ENCODE measurements around the gene TST. TPM values are rescaled to one million over a fixed set of nuclear protein-coding genes. Genes with fewer than 3 reads are reported as not detected.

TST gene
- total and polyA plus RNA-seq, 2 donors (not counting 1 experiment from before 2014, with no cell fraction given) = 1.4 to 5.9 TPM

GRCh38 chr22:37024339-37025157 lies 5.3 kb upstream of the TST start:
- Histone ChIP-seq H3K36me3 (replicated peaks in 1 of 2; ENCODE audit: control extremely low read depth in 1 of 2, control insufficient read depth in 1 of 2, extremely low read depth in 1 of 2, insufficient read depth in 2 of 2, low read length in 1 of 2) (no peaks in the 10 kb centered on the region), H3K4me1 (ENCODE audit: control insufficient read depth in 2 of 2, insufficient read depth in 2 of 2, low read length in 2 of 2) (peaks cover 9 to 15% of the 10 kb centered on the region in 2 donors), H3K79me2 (ENCODE audit: control insufficient read depth, insufficient read depth, low read length) (peaks cover 5% of the 10 kb centered on the region), H3K4me3 (ENCODE audit: control extremely low read depth in 1 of 5, extremely low read depth in 1 of 5, insufficient read depth in 1 of 5, low read depth in 2 of 5, low read length in 4 of 5) (no peak overlapping the region), H2AFZ (ENCODE audit: insufficient read depth, low read depth, low read length, poor library complexity, severe bottlenecking) (no peak overlapping the region), H3K4me2 (replicated peaks; ENCODE audit: low read depth, low read length, poor library complexity, severe bottlenecking) (no peak overlapping the region), H3K9ac (ENCODE audit: low read length) (no peak overlapping the region), H3K27ac (ENCODE audit: low read length in 2 of 2) (no peak overlapping the region), H3K27me3 (replicated peaks in 1 of 4; ENCODE audit: control extremely low read depth in 1 of 4, control insufficient read depth in 3 of 4, insufficient read depth in 4 of 4, low read length in 3 of 4) (no peaks in the 10 kb centered on the region), H3K9me3 (ENCODE audit: control extremely low read depth in 1 of 3, control insufficient read depth in 2 of 3, insufficient read depth in 1 of 3, low read length in 2 of 3) (no peaks in the 10 kb centered on the region), H4K20me1 (ENCODE audit: control insufficient read depth, insufficient read depth, low read length, poor library complexity, severe bottlenecking) (no peaks in the 10 kb centered on the region)
- CTCF ChIA-PET = no interaction called here
- 97% methylated on average over 69 of the region's 71 CpGs for WGBS (ENCODE audit: insufficient coverage)
- Mint-ChIP-seq H3K4me1 (peaks cover 18% of the 10 kb centered on the region), H3K9me3 (ENCODE audit: insufficient read depth) (no peaks in the 10 kb centered on the region), H3K27ac (no peak overlapping the region), H3K4me3 (no peak overlapping the region), H3K27me3 (no peaks in the 10 kb centered on the region)
- POLR2A ChIA-PET = no interaction called here
- intact Hi-C loops (cut with micrococcal nuclease) = no loop called here
- DNase-seq (no peak), ATAC-seq (ENCODE audit: low read depth) (no peak)
- TF ChIP-seq EZH2 (IDR thresholded peaks at IDR 0.05; ENCODE audit: borderline replicate concordance, insufficient read depth, low read depth, low read length, poor library complexity, severe bottlenecking) (no peak), CTCF (IDR thresholded peaks at IDR 0.05) (no peak)

GRCh38 chr22:37023743-37024338 lies 4.6 kb upstream of the TST start:
- no peaks in the 10 kb centered on the region for H3K27me3 ChIP-seq (replicated peaks in 1 of 4; ENCODE audit: control extremely low read depth in 1 of 4, control insufficient read depth in 3 of 4, insufficient read depth in 4 of 4, low read length in 3 of 4)
- Mint-ChIP-seq H3K4me1 (peaks cover 18% of the 10 kb centered on the region), H3K27ac (no peak overlapping the region), H3K4me3 (no peak overlapping the region), H3K9me3 (ENCODE audit: insufficient read depth) (no peaks in the 10 kb centered on the region), H3K27me3 (no peaks in the 10 kb centered on the region)
- H2AFZ ChIP-seq (ENCODE audit: insufficient read depth, low read depth, low read length, poor library complexity, severe bottlenecking) = no peak overlapping the region
- ChIA-PET CTCF (no interaction called here), POLR2A (no interaction called here)
- H3K9me3 ChIP-seq (ENCODE audit: control extremely low read depth in 1 of 3, control insufficient read depth in 2 of 3, insufficient read depth in 1 of 3, low read length in 2 of 3) = no peaks in the 10 kb centered on the region
- H3K36me3 ChIP-seq (replicated peaks in 1 of 2; ENCODE audit: control extremely low read depth in 1 of 2, control insufficient read depth in 1 of 2, extremely low read depth in 1 of 2, insufficient read depth in 2 of 2, low read length in 1 of 2) = no peaks in the 10 kb centered on the region
- H3K27ac ChIP-seq (ENCODE audit: low read length in 2 of 2) = no peak overlapping the region
- H3K9ac ChIP-seq (ENCODE audit: low read length) = no peak overlapping the region
- no peak for TF ChIP-seq EZH2 (IDR thresholded peaks at IDR 0.05; ENCODE audit: borderline replicate concordance, insufficient read depth, low read depth, low read length, poor library complexity, severe bottlenecking)
- no peak for DNase-seq
- no peaks in the 10 kb centered on the region for H4K20me1 ChIP-seq (ENCODE audit: control insufficient read depth, insufficient read depth, low read length, poor library complexity, severe bottlenecking)
- 98% methylated on average over 34 of the region's 34 CpGs for WGBS (ENCODE audit: insufficient coverage)
- no peak overlapping the region for H3K4me2 ChIP-seq (replicated peaks; ENCODE audit: low read depth, low read length, poor library complexity, severe bottlenecking)
- ATAC-seq (ENCODE audit: low read depth) = no peak
- H3K4me1 ChIP-seq (ENCODE audit: control insufficient read depth in 2 of 2, insufficient read depth in 2 of 2, low read length in 2 of 2) = peaks cover 9 to 17% of the 10 kb centered on the region in 2 donors
- peaks cover 5% of the 10 kb centered on the region for H3K79me2 ChIP-seq (ENCODE audit: control insufficient read depth, insufficient read depth, low read length)
- no peak overlapping the region for H3K4me3 ChIP-seq (ENCODE audit: control extremely low read depth in 1 of 5, extremely low read depth in 1 of 5, insufficient read depth in 1 of 5, low read depth in 2 of 5, low read length in 4 of 5)
- intact Hi-C loops (cut with micrococcal nuclease) = no loop called here
